Effector memory CD4-positive, alpha-beta T cell (primary cell): Measurements from ENCODE around the gene APBB1.
A peak's percentile ranks its signal among the peaks of the same experiment; 100 is the strongest.

Experiments used
- DNase-seq, 3 donors: peaks; one replicate each; pipeline ENCODE4 v3.0.0-alpha.2; 2020
- H3K27ac ChIP-seq: 2 replicates; pipeline ENCODE4 v1.7.0; 2013; ENCODE audit warnings: mild to moderate bottlenecking, low read length, moderate library complexity; ENCODE audit not compliant: insufficient read depth, poor library complexity, severe bottlenecking
- H3K27me3 ChIP-seq: replicated peaks from 2 replicates; pipeline ENCODE4 v1.7.0; 2013; ENCODE audit warnings: mild to moderate bottlenecking, low read length; ENCODE audit not compliant: insufficient read depth, control insufficient read depth, poor library complexity, severe bottlenecking
- H3K36me3 ChIP-seq: 2 replicates; pipeline ENCODE4 v1.7.0; 2013; ENCODE audit warnings: mild to moderate bottlenecking, low read length, moderate library complexity; ENCODE audit not compliant: control insufficient read depth, insufficient read depth
- H3K4me1 ChIP-seq: 2 replicates; pipeline ENCODE4 v1.7.0; 2013; ENCODE audit warnings: low read length, mild to moderate bottlenecking; ENCODE audit not compliant: control insufficient read depth, insufficient read depth, poor library complexity, severe bottlenecking
- H3K4me3 ChIP-seq: 2 replicates; pipeline ENCODE4 v1.7.0; 2013; ENCODE audit warnings: low read length, low read depth, mild to moderate bottlenecking; ENCODE audit not compliant: insufficient read depth, poor library complexity, severe bottlenecking
- H3K9me3 ChIP-seq: 2 replicates; pipeline ENCODE4 v1.7.0; 2013; ENCODE audit warnings: mild to moderate bottlenecking, low read length, moderate library complexity; ENCODE audit not compliant: control insufficient read depth

Gene APBB1

GRCh38 chr11:6377902-6378639 is 40.8 kb downstream of the APBB1 start:
- no peak for DNase-seq
- H3K36me3 ChIP-seq, result no peaks in the 10 kb centered on the region
- H3K27ac ChIP-seq, result peak overlapping the region; percentile 4
- H3K27me3 ChIP-seq, result no peaks in the 10 kb centered on the region
- H3K4me3 ChIP-seq, result no peak overlapping the region
- H3K4me1 ChIP-seq, result peaks cover 14% of the 10 kb centered on the region
- H3K9me3 ChIP-seq, result no peaks in the 10 kb centered on the region

- Histone ChIP-seq H3K27ac (no peak overlapping the region), H3K4me1 (no peaks in the 10 kb centered on the region), H3K27me3 (no peaks in the 10 kb centered on the region), H3K9me3 (no peaks in the 10 kb centered on the region), H3K36me3 (no peaks in the 10 kb centered on the region), H3K4me3 (no peak overlapping the region)
- DNase-seq, result no peak
Measured at GRCh38 chr11:6371825-6372224, 47.1 kb downstream of the APBB1 start.

- no peak overlapping the region for H3K4me3 ChIP-seq
- H3K27ac ChIP-seq, result no peak overlapping the region
- H3K4me1 ChIP-seq, result no peaks in the 10 kb centered on the region
- H3K9me3 ChIP-seq, result no peaks in the 10 kb centered on the region
- H3K27me3 ChIP-seq, result no peaks in the 10 kb centered on the region
- DNase-seq, result no peak
- H3K36me3 ChIP-seq, result no peaks in the 10 kb centered on the region
Measured at GRCh38 chr11:6365659-6366058, 53.2 kb downstream of the APBB1 start.

- Histone ChIP-seq H3K27ac (no peak overlapping the region), H3K36me3 (no peaks in the 10 kb centered on the region), H3K4me1 (no peaks in the 10 kb centered on the region), H3K4me3 (no peak overlapping the region), H3K27me3 (no peaks in the 10 kb centered on the region), H3K9me3 (no peaks in the 10 kb centered on the region)
- DNase-seq, result peak; percentile 13 to 38 (median 23)
Measured at GRCh38 chr11:6362873-6363678, 55.8 kb downstream of the APBB1 start.

DNA sequence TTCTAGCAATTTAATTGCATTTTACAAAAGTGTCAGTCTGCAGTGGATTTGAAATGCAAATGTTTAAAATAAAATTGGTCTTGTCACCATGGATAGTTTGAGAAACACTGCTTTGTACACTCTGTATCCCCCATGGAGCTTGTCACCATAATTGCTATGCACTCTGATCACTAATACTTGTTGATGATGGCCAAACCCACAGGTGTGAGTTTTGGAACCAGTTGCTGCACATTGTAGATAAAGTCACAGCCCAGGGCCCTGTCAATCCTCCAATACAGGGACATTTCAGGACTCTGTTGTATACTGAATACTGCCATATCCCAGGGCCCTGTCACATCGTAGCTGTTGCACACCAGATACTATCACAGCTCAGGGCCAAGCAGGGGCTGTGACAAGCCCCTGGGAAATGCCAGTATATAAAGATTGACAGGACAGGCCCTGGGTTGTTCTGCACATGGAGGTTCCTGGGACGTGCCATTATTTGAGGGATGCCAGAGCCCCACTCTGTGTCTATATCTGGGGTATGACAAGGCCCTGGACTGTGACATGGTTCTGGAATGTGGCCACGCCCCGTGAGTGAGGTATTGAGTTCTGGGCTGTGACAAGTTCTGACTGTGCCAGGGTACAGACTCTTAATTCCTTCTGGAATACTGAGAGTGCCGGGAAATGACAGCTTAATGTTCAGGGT is 56.6 kb downstream of the APBB1 start:
- DNase-seq, result no peak
- no peaks in the 10 kb centered on the region for H3K9me3 ChIP-seq
- H3K4me3 ChIP-seq, result no peak overlapping the region
- H3K36me3 ChIP-seq, result no peaks in the 10 kb centered on the region
- no peaks in the 10 kb centered on the region for H3K27me3 ChIP-seq
- no peaks in the 10 kb centered on the region for H3K4me1 ChIP-seq
- H3K27ac ChIP-seq, result no peak overlapping the region

- Histone ChIP-seq H3K27me3 (no peaks in the 10 kb centered on the region), H3K4me3 (no peak overlapping the region), H3K4me1 (no peaks in the 10 kb centered on the region), H3K27ac (no peak overlapping the region), H3K36me3 (no peaks in the 10 kb centered on the region), H3K9me3 (no peaks in the 10 kb centered on the region)
- no peak for DNase-seq
Measured at GRCh38 chr11:6360183-6360582, 58.7 kb downstream of the APBB1 start.

- H3K4me1 ChIP-seq, result no peaks in the 10 kb centered on the region
- H3K9me3 ChIP-seq, result no peaks in the 10 kb centered on the region
- DNase-seq, result no peak
- no peak overlapping the region for H3K4me3 ChIP-seq
- no peaks in the 10 kb centered on the region for H3K27me3 ChIP-seq
- H3K27ac ChIP-seq, result no peak overlapping the region
- no peaks in the 10 kb centered on the region for H3K36me3 ChIP-seq
Measured at GRCh38 chr11:6357222-6357621, 61.7 kb downstream of the APBB1 start.

DNA sequence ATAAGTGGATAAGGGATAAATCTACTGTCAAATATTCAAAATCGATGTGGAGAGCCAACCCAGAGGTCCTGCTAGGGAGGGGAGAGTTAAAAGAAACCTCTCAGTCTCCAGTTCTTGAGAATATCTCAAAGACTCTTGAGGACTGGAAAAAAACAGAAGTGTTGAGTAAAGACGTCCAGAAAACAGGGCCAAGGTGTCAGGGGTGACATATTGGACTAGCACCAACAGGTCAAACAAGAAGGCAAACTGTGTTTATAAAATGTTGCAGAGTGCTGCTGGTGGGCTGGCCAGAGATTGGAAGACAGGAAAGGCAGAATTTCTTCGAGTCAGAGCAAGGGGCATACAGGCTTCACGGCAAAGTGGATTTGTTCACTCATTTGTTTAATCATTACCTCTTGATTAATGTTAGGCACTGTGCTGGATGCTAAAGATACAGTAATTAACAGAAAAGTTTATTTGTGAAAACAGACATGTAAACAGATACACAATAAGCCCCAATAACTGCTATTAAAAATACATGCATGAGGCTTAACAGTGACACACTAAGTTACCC is 62.3 kb downstream of the APBB1 start:
- Histone ChIP-seq H3K27ac (no peak overlapping the region), H3K9me3 (no peaks in the 10 kb centered on the region), H3K27me3 (no peaks in the 10 kb centered on the region), H3K36me3 (no peaks in the 10 kb centered on the region), H3K4me3 (no peak overlapping the region), H3K4me1 (no peaks in the 10 kb centered on the region)
- no peak for DNase-seq

DNA sequence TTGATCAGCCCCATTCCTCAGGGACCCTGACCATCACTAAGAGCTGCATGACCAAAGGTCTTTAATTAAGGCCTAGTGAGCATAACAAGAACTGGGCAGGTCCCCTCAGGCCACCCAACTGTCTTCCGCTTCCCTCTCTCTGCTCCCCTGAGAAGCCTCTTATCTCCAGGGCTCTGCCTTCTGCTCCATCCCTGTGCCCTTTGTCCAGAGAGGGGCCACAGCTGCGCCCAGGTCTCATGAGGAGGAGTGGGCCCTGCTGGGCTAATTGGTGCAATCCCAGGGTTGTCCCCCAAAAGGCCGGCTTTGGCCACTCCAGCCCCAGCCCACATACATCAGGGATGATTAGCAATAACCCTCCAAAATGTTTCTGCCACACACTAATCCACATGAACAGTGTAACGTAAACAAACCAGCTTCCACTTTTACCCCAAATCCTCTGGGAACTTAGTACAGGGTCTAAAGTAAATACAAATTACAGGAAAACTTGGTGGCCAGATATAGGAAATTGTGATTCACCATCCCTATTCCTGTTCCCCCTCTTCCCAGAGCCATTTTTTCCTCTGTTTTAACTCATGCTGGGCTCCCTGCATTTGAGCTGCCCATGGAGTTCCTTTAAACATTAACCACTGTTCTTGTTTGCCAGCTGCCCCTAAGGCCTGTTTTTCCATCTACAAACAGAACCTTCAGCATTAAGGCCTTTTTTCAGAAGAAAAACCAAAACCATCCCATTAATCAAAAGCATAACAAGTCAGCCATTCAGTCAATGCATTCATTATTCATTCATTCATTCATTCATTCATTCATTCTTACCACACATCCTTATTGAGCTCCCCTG is 64.0 kb downstream of the APBB1 start:
- Histone ChIP-seq H3K27me3 (no peaks in the 10 kb centered on the region), H3K4me3 (no peak overlapping the region), H3K9me3 (no peaks in the 10 kb centered on the region), H3K36me3 (no peaks in the 10 kb centered on the region), H3K27ac (no peak overlapping the region), H3K4me1 (no peaks in the 10 kb centered on the region)
- DNase-seq, result no peak
